Hematopoietic multipotent progenitor cell treated with erythropoietin and hydrocortisone succinate and interleukin-3 and kit ligand, for 17 days (in vitro differentiated cells): ENCODE results near the gene ITGA7.

ENCODE experiments used
- DNase-seq: peaks from one replicate; pipeline ENCODE4 v3.0.0-alpha.2; 2015; ENCODE audit warnings: low spot score

Gene ITGA7

GRCh38 chr12:55718624-55719275, 11.0 kb upstream of the ITGA7 start:
- DNase-seq = no peak

- no peak for DNase-seq
Observed at GRCh38 chr12:55718015-55718414, 10.3 kb upstream of the ITGA7 start.

- DNase-seq = no peak
Observed at GRCh38 chr12:55717011-55718007, 9.6 kb upstream of the ITGA7 start.

- no peak for DNase-seq
Observed at GRCh38 chr12:55716582-55716957, 8.9 kb upstream of the ITGA7 start.

GRCh38 chr12:55715833-55716581, 8.3 kb upstream of the ITGA7 start, which contains the start of gene BLOC1S1:
Gene BLOC1S1, plus strand, starts transcription at chr12:55716046. Its CDS starts 6 bp downstream, at chr12:55716052.
- DNase-seq = peak; percentile 94

- DNase-seq = no peak
Observed at GRCh38 chr12:55715169-55715764, 7.6 kb upstream of the ITGA7 start.

GRCh38 chr12:55713721-55714120, 6.0 kb upstream of the ITGA7 start:
- no peak for DNase-seq

GRCh38 chr12:55712700-55713415, 5.2 kb upstream of the ITGA7 start:
- DNase-seq = no peak

GRCh38 chr12:55711786-55712553, 4.3 kb upstream of the ITGA7 start:
- DNase-seq = no peak

- DNase-seq = no peak
Observed at GRCh38 chr12:55708695-55709233, 1.1 kb upstream of the ITGA7 start.

GRCh38 chr12:55707219-55707671, 459 bp downstream of the ITGA7 start:
- no peak for DNase-seq

GRCh38 chr12:55706568-55707218, 1.0 kb downstream of the ITGA7 start:
- no peak for DNase-seq

- no peak for DNase-seq
Observed at GRCh38 chr12:55705782-55706402, 1.8 kb downstream of the ITGA7 start.

GRCh38 chr12:55704824-55705718, 2.6 kb downstream of the ITGA7 start:
- DNase-seq = no peak

- DNase-seq = no peak
Observed at GRCh38 chr12:55703901-55704761, 3.6 kb downstream of the ITGA7 start.

GRCh38 chr12:55703288-55703687, 4.4 kb downstream of the ITGA7 start:
- no peak for DNase-seq

GRCh38 chr12:55702861-55703260, 4.8 kb downstream of the ITGA7 start:
- DNase-seq = no peak
